Glomerular visceral epithelial cell (primary cell): Measurements from ENCODE around the gene TRIM22.
A peak's percentile ranks its signal among the peaks of the same experiment; 100 is the strongest.
"Not testable (repeated sequence)": the region's sequence is repeated elsewhere in the genome, so short reads cannot be mapped to it uniquely, and the experiment has no call there.

ENCODE experiments used
- DNase-seq: peaks from one replicate; pipeline ENCODE4 v3.0.0-alpha.2; 2016; ENCODE audit errors: extremely low spot score

Gene TRIM22

GRCh38 chr11:5689551-5689983 is at the start of gene TRIM22:
TSS of gene TRIM22 (plus strand) at chr11:5689790. CDS start at chr11:5696233, 6,443 bp downstream.
- peak; percentile 53 for DNase-seq

GRCh38 chr11:5639953-5640352 is 49.6 kb upstream of the TRIM22 start:
- no peak for DNase-seq

- DNase-seq, result no peak
Measured at GRCh38 chr11:5643585-5643984, 46.0 kb upstream of the TRIM22 start.

GRCh38 chr11:5646139-5646538 is 43.5 kb upstream of the TRIM22 start:
- DNase-seq, result no peak

GRCh38 chr11:5655474-5655873 is 34.1 kb upstream of the TRIM22 start:
- no peak for DNase-seq

- DNase-seq, result not testable (repeated sequence)
Measured at GRCh38 chr11:5656956-5657355, 32.6 kb upstream of the TRIM22 start.

GRCh38 chr11:5658318-5658717 is 31.3 kb upstream of the TRIM22 start:
- DNase-seq, result no peak

- no peak for DNase-seq
Measured at GRCh38 chr11:5663511-5663910, 26.1 kb upstream of the TRIM22 start.

- no peak for DNase-seq
Measured at GRCh38 chr11:5665051-5665570, 24.5 kb upstream of the TRIM22 start.

GRCh38 chr11:5665746-5666401 is 23.7 kb upstream of the TRIM22 start:
- DNase-seq, result no peak

- DNase-seq, result no peak
Measured at GRCh38 chr11:5666402-5666793, 23.2 kb upstream of the TRIM22 start.

- no peak for DNase-seq
Measured at GRCh38 chr11:5671831-5672230, 17.8 kb upstream of the TRIM22 start.

- no peak for DNase-seq
Measured at GRCh38 chr11:5674391-5674790, 15.2 kb upstream of the TRIM22 start.

- peak; percentile 71 for DNase-seq
Measured at GRCh38 chr11:5679811-5680210, 9.8 kb upstream of the TRIM22 start.

- DNase-seq, result not testable (repeated sequence)
Measured at GRCh38 chr11:5682890-5683441, 6.6 kb upstream of the TRIM22 start.

- not testable (repeated sequence) for DNase-seq
Measured at GRCh38 chr11:5683620-5684019, 6.0 kb upstream of the TRIM22 start.

GRCh38 chr11:5684036-5684645 is 5.4 kb upstream of the TRIM22 start:
- no peak for DNase-seq

- peak; percentile 93 for DNase-seq
Measured at GRCh38 chr11:5684646-5685362, 4.8 kb upstream of the TRIM22 start, which contains the start of gene TRIM5. TSS of gene TRIM5 (minus strand) at chr11:5685074. CDS start at chr11:5680177, 4,897 bp downstream.

- DNase-seq, result no peak
Measured at GRCh38 chr11:5686426-5686825, 3.2 kb upstream of the TRIM22 start.

- DNase-seq, result no peak
Measured at GRCh38 chr11:5688482-5688881, 1.1 kb upstream of the TRIM22 start.

GRCh38 chr11:5690216-5690615 is 626 bp downstream of the TRIM22 start:
- DNase-seq, result no peak

GRCh38 chr11:5690736-5691135 is 1.1 kb downstream of the TRIM22 start:
- no peak for DNase-seq
